Measurements from ENCODE around the gene CCDC149.

DNA sequence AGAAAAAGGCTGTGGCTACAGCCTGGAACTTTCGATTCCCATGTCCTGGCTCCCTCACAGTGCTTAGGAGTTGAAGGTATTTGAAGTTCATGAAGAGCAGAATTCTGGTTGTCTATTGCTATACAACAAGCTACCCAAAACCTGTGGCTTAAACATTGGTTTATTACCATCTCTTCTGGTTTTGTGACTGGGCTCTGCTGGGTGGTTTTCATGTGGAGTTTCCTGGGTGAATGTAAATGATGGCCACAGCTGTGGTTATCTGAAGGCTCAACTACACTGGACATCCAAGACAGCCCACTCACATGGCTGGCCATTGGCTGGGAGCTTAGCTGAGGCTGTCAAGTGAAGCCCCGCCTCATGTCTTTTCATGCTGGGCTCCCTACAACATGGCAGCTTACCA, 7.2 kb upstream of the CCDC149 start:
- TF ChIP-seq, protein P1, sequence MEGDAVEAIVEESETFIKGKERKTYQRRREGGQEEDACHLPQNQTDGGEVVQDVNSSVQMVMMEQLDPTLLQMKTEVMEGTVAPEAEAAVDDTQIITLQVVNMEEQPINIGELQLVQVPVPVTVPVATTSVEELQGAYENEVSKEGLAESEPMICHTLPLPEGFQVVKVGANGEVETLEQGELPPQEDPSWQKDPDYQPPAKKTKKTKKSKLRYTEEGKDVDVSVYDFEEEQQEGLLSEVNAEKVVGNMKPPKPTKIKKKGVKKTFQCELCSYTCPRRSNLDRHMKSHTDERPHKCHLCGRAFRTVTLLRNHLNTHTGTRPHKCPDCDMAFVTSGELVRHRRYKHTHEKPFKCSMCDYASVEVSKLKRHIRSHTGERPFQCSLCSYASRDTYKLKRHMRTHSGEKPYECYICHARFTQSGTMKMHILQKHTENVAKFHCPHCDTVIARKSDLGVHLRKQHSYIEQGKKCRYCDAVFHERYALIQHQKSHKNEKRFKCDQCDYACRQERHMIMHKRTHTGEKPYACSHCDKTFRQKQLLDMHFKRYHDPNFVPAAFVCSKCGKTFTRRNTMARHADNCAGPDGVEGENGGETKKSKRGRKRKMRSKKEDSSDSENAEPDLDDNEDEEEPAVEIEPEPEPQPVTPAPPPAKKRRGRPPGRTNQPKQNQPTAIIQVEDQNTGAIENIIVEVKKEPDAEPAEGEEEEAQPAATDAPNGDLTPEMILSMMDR (IDR thresholded peaks at IDR 0.05 in 4 of 5, conservative IDR thresholded peaks at IDR 0.05 in 1 of 5), result no peak
- TF ChIP-seq POLR2A (IDR thresholded peaks at IDR 0.05), result no peak
